Endothelial cell of umbilical vein (primary cell): ENCODE results near the gene DTL. TPM values are rescaled to one million over a fixed set of nuclear protein-coding genes. Genes with fewer than 3 reads are reported as not detected.

Experiments
- BruUV-seq: library from RNA; stranded (reverse); fragments of 400-500 nt; replicated peaks from 2 replicates; lab custom pipeline; 2021; lab: Mats Ljungman, UMichigan
- CTCF ChIA-PET: fragments of 300-600, 350-600 bp; sonication (Branson Sonifier 250); formaldehyde crosslinking; loops from one replicate; lab custom pipeline; 2021; ENCODE audit warnings: antibody characterized with exemption, inconsistent platforms; lab: Charles Lee
- POLR2A ChIA-PET: fragments of 300-600, 350-600 bp; sonication (Branson Sonifier 250); formaldehyde crosslinking; loops from one replicate; lab custom pipeline; 2021; ENCODE audit warnings: antibody characterized with exemption, inconsistent platforms; lab: Charles Lee
- DNase-seq: peaks from one replicate; pipeline ENCODE4 v3.0.0-alpha.2; 2011; ENCODE audit warnings: low read depth, low spot score
- FAIRE-seq: peaks from 2 replicates; lab custom pipeline; 2011; peaks lifted over from hg19 to GRCh38; lab: Jason Lieb, UNC
- H2AFZ ChIP-seq: 2 replicates; pipeline ENCODE4 v1.6.0; 2012; ENCODE audit warnings: low read depth, low read length, control low read depth, inconsistent platforms
- H3K27ac ChIP-seq: 2 replicates; pipeline ENCODE4 v1.5.1; 2011; ENCODE audit warnings: low read depth, mild to moderate bottlenecking, control low read depth, low read length, moderate library complexity; ENCODE audit not compliant: insufficient read depth
- H3K27me3 ChIP-seq, 2 experiments: 2 replicates each; pipeline versions ENCODE4 v1.6.0 to v1.6.1; 2011; ENCODE audit warnings: low read length in 2 of 2, mixed read lengths in 1 of 2; ENCODE audit not compliant: control insufficient read depth in 2 of 2, insufficient read depth in 2 of 2
- H3K36me3 ChIP-seq, 2 experiments: 2 replicates in 1 of 2; 3 replicates in 1 of 2; pipeline ENCODE4 v1.5.1; 2011; ENCODE audit warnings: low read length in 2 of 2, mild to moderate bottlenecking in 1 of 2, moderate library complexity in 1 of 2; ENCODE audit not compliant: control insufficient read depth in 2 of 2, insufficient read depth in 2 of 2; ENCODE audit errors: extremely low read depth in 1 of 2
- H3K4me1 ChIP-seq: 3 replicates; pipeline ENCODE4 v1.5.1; 2011; ENCODE audit warnings: mild to moderate bottlenecking, low read length; ENCODE audit not compliant: control insufficient read depth, insufficient read depth; ENCODE audit errors: extremely low read depth
- H3K4me2 ChIP-seq: 2 replicates; pipeline ENCODE4 v1.6.1; 2011; ENCODE audit warnings: low read length, control low read depth, mixed read lengths; ENCODE audit not compliant: insufficient read depth
- H3K4me3 ChIP-seq, 3 experiments: fragments of 200-600 bp in 1 of 3; sonication (generic), shearing (Covaris generic) in 1 of 3; replicated peaks in 1 of 3; 2 replicates each; pipeline ENCODE4 v1.5.1; 2011 to 2016; ENCODE audit warnings: control low read depth in 3 of 3, low read length in 3 of 3, mild to moderate bottlenecking in 2 of 3, inconsistent platforms in 1 of 3, low read depth in 1 of 3, moderate library complexity in 1 of 3; ENCODE audit not compliant: insufficient read depth in 1 of 3
- H3K79me2 ChIP-seq: 2 replicates; pipeline ENCODE4 v1.6.0; 2012; ENCODE audit warnings: low read length, inconsistent platforms; ENCODE audit not compliant: control insufficient read depth, insufficient read depth
- H3K9ac ChIP-seq: replicated peaks from 2 replicates; pipeline ENCODE3; 2011; ENCODE audit warnings: low read length, control low read depth; ENCODE audit not compliant: insufficient read depth; ENCODE audit errors: extremely low read depth
- H3K9me1 ChIP-seq: replicated peaks from 3 replicates; pipeline ENCODE4 v1.6.0; 2011; ENCODE audit warnings: mild to moderate bottlenecking, low read length; ENCODE audit not compliant: control insufficient read depth, insufficient read depth; ENCODE audit errors: extremely low read depth
- H3K9me3 ChIP-seq: replicated peaks from 2 replicates; pipeline ENCODE4 v1.5.1; 2012; ENCODE audit warnings: low read length, inconsistent platforms; ENCODE audit not compliant: control insufficient read depth, insufficient read depth
- H4K20me1 ChIP-seq: replicated peaks from 2 replicates; pipeline ENCODE3; 2011; ENCODE audit warnings: mild to moderate bottlenecking, low read length; ENCODE audit not compliant: control insufficient read depth, insufficient read depth; ENCODE audit errors: extremely low read depth
- CTCF ChIP-seq, 2 donors: IDR thresholded peaks; 1 replicate in 1 of 2; 2 replicates in 1 of 2; pipeline ENCODE4 v1.5.1; 2011; ENCODE audit warnings: low read length in 2 of 2, mild to moderate bottlenecking in 2 of 2, moderate library complexity in 2 of 2, control low read depth in 1 of 2, inconsistent platforms in 1 of 2, low read depth in 1 of 2; ENCODE audit not compliant: insufficient read depth in 1 of 2; ENCODE audit errors: extremely low read depth in 1 of 2
- EZH2 ChIP-seq: IDR thresholded peaks from 2 replicates; pipeline ENCODE4 v1.6.1; 2012; ENCODE audit warnings: borderline replicate concordance, low read depth, mild to moderate bottlenecking, moderate library complexity, low read length, inconsistent platforms; ENCODE audit not compliant: severe bottlenecking
- FOS ChIP-seq: IDR thresholded peaks from 2 replicates; pipeline ENCODE4 v1.6.1; 2011; ENCODE audit warnings: mild to moderate bottlenecking, low read length, moderate library complexity, borderline replicate concordance; ENCODE audit not compliant: insufficient read depth
- GATA2 ChIP-seq: IDR thresholded peaks from 2 replicates; pipeline ENCODE4 v1.7.0; 2011; ENCODE audit warnings: low read depth, mild to moderate bottlenecking, moderate library complexity, mixed read lengths, low read length; ENCODE audit not compliant: insufficient read length, insufficient read depth
- JUN ChIP-seq: IDR thresholded peaks from 2 replicates; pipeline ENCODE4 v1.6.1; 2011; ENCODE audit warnings: borderline replicate concordance, low read depth; ENCODE audit not compliant: insufficient read length, insufficient read depth
- MYC ChIP-seq: IDR thresholded peaks from one replicate; pipeline ENCODE4 v1.6.1; 2011; ENCODE audit warnings: mild to moderate bottlenecking, low read depth, low read length
- POLR2A ChIP-seq: IDR thresholded peaks from 2 replicates; pipeline ENCODE4 v1.6.1; 2012; ENCODE audit warnings: low read depth, mild to moderate bottlenecking, control low read depth, low read length
- POLR2AphosphoS5 ChIP-seq: IDR thresholded peaks from 2 replicates; pipeline ENCODE4 v1.6.1; 2012; ENCODE audit warnings: low read depth, mild to moderate bottlenecking, control low read depth, low read length, moderate library complexity; ENCODE audit not compliant: insufficient read depth
- dilution Hi-C: fragments of 300-500 bp; cut with MboI; formaldehyde crosslinking; loops from one replicate; pipeline ENCODE4 v1.15.0; 2019; ENCODE audit warnings: low sequenced_read_pairs; ENCODE audit not compliant: extremely low pct_ligation_motif_present
- intact Hi-C: fragments of 100-400 bp; cut with micrococcal nuclease; formaldehyde crosslinking; loops from one replicate; pipeline ENCODE4 v1.10.0; 2022
- polyA plus RNA-seq, 4 experiments: library from polyadenylated mRNA; depleted of rRNA in 3 of 4; stranded (reverse) in 3 of 4; unstranded in 1 of 4; fragments of >200 nt; gene quantifications; 2 replicates each; pipeline versions ENCODE4 v1.2.1 to v1.2.3, GENCODE V29; 2011 to 2012; ENCODE audit warnings: missing spikeins in 1 of 4
- total RNA-seq: library from RNA; stranded (reverse); gene quantifications from 2 replicates; pipeline ENCODE4 v1.2.3, GENCODE V29; 2021
- TF ChIP-seq, protein P1 (sequence below): IDR thresholded peaks from 2 replicates; pipeline ENCODE4 v1.6.1; 2011; ENCODE audit not compliant: insufficient read depth, insufficient read length

DTL gene
- total and polyA plus RNA-seq, 2 donors (not counting 3 experiments of a cell fraction or from before 2014, with no cell fraction given): 11.2 to 26.5 TPM

DNA sequence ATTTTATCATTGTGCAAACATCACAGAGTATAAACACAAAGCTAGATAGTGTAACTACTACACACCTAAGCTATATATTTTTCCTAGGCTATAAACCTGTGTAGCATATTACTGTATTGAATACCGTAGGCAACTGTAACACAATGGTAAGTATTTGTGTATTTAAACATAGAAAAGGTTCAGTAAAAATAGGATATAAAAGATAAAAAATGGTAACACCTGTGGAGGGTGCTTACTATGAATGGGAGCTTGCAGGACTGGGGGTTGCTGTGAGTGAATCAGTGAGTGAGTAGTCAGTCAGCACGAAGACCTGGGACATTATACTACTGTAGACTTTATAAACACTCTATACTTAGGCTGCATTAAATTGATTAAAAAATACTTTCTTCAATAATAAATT is 4.1 kb downstream of the DTL start:
- Histone ChIP-seq H3K4me3 (no peak overlapping the region), H3K79me2 (peaks cover 65% of the 10 kb centered on the region), H3K9me3 (no peaks in the 10 kb centered on the region), H4K20me1 (no peaks in the 10 kb centered on the region), H3K36me3 (no peaks in the 10 kb centered on the region), H3K9ac (no peak overlapping the region), H3K4me2 (no peak overlapping the region), H3K27ac (no peak overlapping the region), H2AFZ (no peak overlapping the region), H3K9me1 (no peaks in the 10 kb centered on the region), H3K27me3 (no peaks in the 10 kb centered on the region), H3K4me1 (peaks cover 25% of the 10 kb centered on the region)
- POLR2A ChIA-PET: no interaction called here
- no peak for FAIRE-seq
- TF ChIP-seq MYC: no peak
- TF ChIP-seq EZH2: no peak
- no peak for TF ChIP-seq FOS
- TF ChIP-seq POLR2AphosphoS5: no peak
- CTCF ChIA-PET: interaction anchor here (0.8 to 1.8 kb wide), 7 partner anchors 8 to 359 kb away, joined by 3 to 9 read pairs (median 4); no protein-coding TSS in a partner anchor
- intact Hi-C loops: no loop called here
- DNase-seq: no peak
- no TSS peak for BruUV-seq
- dilution Hi-C loops: no loop called here

GRCh38 chr1:212040629-212041412 is 5.3 kb downstream of the DTL start:
- Histone ChIP-seq H3K4me1 (peaks cover 25% of the 10 kb centered on the region), H3K9ac (no peak overlapping the region), H3K9me3 (no peaks in the 10 kb centered on the region), H3K9me1 (no peaks in the 10 kb centered on the region), H3K79me2 (peaks cover 65% of the 10 kb centered on the region), H3K27ac (no peak overlapping the region), H2AFZ (no peak overlapping the region), H3K4me2 (peak overlapping the region; percentile 24), H3K4me3 (no peak overlapping the region), H3K27me3 (no peaks in the 10 kb centered on the region), H4K20me1 (no peaks in the 10 kb centered on the region), H3K36me3 (no peaks in the 10 kb centered on the region)
- intact Hi-C loops: no loop called here
- ChIA-PET CTCF (interaction anchor here (0.7 to 1.6 kb wide), 5 partner anchors 28 to 360 kb away, joined by 3 to 6 read pairs (median 4); no protein-coding TSS in a partner anchor), POLR2A (no interaction called here)
- FAIRE-seq (peak; percentile 56), DNase-seq (peak; percentile 31)
- no peak for TF ChIP-seq GATA2
- TF ChIP-seq POLR2A: no peak
- TF ChIP-seq MYC: no peak
- TF ChIP-seq JUN: peak; percentile 9
- TF ChIP-seq CTCF (IDR thresholded peaks at IDR 0.05; ENCODE audit: extremely low read depth in 1 of 2, insufficient read depth in 1 of 2, low read depth in 1 of 2, low read length in 2 of 2): no peak
- TF ChIP-seq, protein P1, sequence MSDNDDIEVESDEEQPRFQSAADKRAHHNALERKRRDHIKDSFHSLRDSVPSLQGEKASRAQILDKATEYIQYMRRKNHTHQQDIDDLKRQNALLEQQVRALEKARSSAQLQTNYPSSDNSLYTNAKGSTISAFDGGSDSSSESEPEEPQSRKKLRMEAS: no peak
- TF ChIP-seq POLR2AphosphoS5: no peak
- peak; percentile 13 for TF ChIP-seq FOS
- no peak for TF ChIP-seq EZH2
- no TSS peak for BruUV-seq
- dilution Hi-C loops: no loop called here
